ENCODE results near the gene MYB.
A peak's percentile ranks its signal among the peaks of the same experiment; 100 is the strongest.

The MYB gene

GRCh38 chr6:135265278-135265677 lies 84.2 kb downstream of the MYB start:
- H3K27ac Mint-ChIP-seq: no peak overlapping the region
- H3K36me3 Mint-ChIP-seq (ENCODE audit: low read depth): no peaks in the 10 kb centered on the region
- no peak for DNase-seq
- TF ChIP-seq CTCF (IDR thresholded peaks at IDR 0.05): no peak
- H3K4me3 Mint-ChIP-seq: no peak overlapping the region
- H3K27me3 Mint-ChIP-seq (ENCODE audit: low read depth, poor library complexity): peaks cover 13% of the 10 kb centered on the region
- peaks cover 9% of the 10 kb centered on the region for H3K9me3 Mint-ChIP-seq
- H3K4me1 Mint-ChIP-seq: peaks cover 4% of the 10 kb centered on the region

- Mint-ChIP-seq H3K27ac (no peak overlapping the region), H3K36me3 (ENCODE audit: low read depth) (no peaks in the 10 kb centered on the region), H3K4me3 (no peak overlapping the region), H3K27me3 (ENCODE audit: low read depth, poor library complexity) (peaks cover 13% of the 10 kb centered on the region), H3K4me1 (peaks cover 8% of the 10 kb centered on the region), H3K9me3 (peaks cover 9% of the 10 kb centered on the region)
- TF ChIP-seq CTCF (IDR thresholded peaks at IDR 0.05): no peak
- no peak for DNase-seq
Observed at GRCh38 chr6:135266675-135267074, 85.6 kb downstream of the MYB start.

GRCh38 chr6:135267085-135267484 lies 86.0 kb downstream of the MYB start:
- TF ChIP-seq CTCF (IDR thresholded peaks at IDR 0.05): no peak
- DNase-seq: no peak

GRCh38 chr6:135268263-135268662 lies 87.2 kb downstream of the MYB start:
- no peak for DNase-seq
- H3K27me3 Mint-ChIP-seq (ENCODE audit: low read depth, poor library complexity): peaks cover 13% of the 10 kb centered on the region
- no peak for TF ChIP-seq CTCF (IDR thresholded peaks at IDR 0.05)
- H3K27ac Mint-ChIP-seq: peak overlapping the region; percentile 50
- peaks cover 8% of the 10 kb centered on the region for H3K4me1 Mint-ChIP-seq
- H3K36me3 Mint-ChIP-seq (ENCODE audit: low read depth): no peaks in the 10 kb centered on the region
- peaks cover 9% of the 10 kb centered on the region for H3K9me3 Mint-ChIP-seq
- no peak overlapping the region for H3K4me3 Mint-ChIP-seq

More at GRCh38 chr6:135267085-135267484, 86.0 kb downstream of the MYB start:
- Mint-ChIP-seq H3K36me3 (ENCODE audit: low read depth) (no peaks in the 10 kb centered on the region), H3K27me3 (ENCODE audit: low read depth, poor library complexity) (peaks cover 13% of the 10 kb centered on the region), H3K4me1 (peaks cover 8% of the 10 kb centered on the region), H3K27ac (no peak overlapping the region), H3K4me3 (no peak overlapping the region), H3K9me3 (peaks cover 9% of the 10 kb centered on the region)

- Mint-ChIP-seq H3K36me3 (ENCODE audit: low read depth) (no peaks in the 10 kb centered on the region), H3K27ac (no peak overlapping the region), H3K4me1 (peaks cover 8% of the 10 kb centered on the region), H3K27me3 (ENCODE audit: low read depth, poor library complexity) (peaks cover 15% of the 10 kb centered on the region), H3K9me3 (peaks cover 9% of the 10 kb centered on the region), H3K4me3 (no peak overlapping the region)
- no peak for DNase-seq
- TF ChIP-seq CTCF (IDR thresholded peaks at IDR 0.05): no peak
Observed at GRCh38 chr6:135268740-135269139, 87.6 kb downstream of the MYB start.

Data from nephron progenitor cell (in vitro differentiated cells).